HG02870 (cell line): ENCODE data around the gene TBC1D20.

Experiments
- ATAC-seq: cut with Tn5 transposase; IDR thresholded peaks from one replicate; pipeline ENCODE4 v1.9.1; 2021; ENCODE audit warnings: mild to moderate bottlenecking, moderate library complexity; ENCODE audit not compliant: unreplicated experiment

TBC1D20 gene

GRCh38 chr20:420721-421574, 41.4 kb downstream of the TBC1D20 start:
- no peak for ATAC-seq

DNA sequence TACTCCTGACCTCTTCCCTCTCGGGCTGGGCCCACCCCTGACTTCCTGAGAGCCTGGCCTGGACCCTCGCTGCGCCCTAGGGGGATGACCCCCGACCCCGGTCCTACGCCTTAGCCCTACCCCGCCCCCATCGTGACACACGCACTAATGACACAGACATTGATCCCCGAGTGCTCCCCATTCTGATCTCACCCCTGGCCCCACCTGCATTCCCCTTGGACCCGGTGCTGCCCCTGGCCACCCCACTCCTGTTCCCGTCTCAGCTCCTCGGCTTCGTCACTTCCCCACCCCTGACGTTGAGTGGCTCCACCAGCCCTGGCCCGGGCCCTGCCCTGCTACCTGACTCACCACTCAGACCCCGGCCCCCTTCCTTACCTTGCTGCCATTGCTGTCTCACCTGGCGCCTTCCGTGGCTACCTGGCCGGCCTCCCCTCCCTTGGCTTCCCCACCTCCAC, 42.1 kb downstream of the TBC1D20 start:
- ATAC-seq = no peak

DNA sequence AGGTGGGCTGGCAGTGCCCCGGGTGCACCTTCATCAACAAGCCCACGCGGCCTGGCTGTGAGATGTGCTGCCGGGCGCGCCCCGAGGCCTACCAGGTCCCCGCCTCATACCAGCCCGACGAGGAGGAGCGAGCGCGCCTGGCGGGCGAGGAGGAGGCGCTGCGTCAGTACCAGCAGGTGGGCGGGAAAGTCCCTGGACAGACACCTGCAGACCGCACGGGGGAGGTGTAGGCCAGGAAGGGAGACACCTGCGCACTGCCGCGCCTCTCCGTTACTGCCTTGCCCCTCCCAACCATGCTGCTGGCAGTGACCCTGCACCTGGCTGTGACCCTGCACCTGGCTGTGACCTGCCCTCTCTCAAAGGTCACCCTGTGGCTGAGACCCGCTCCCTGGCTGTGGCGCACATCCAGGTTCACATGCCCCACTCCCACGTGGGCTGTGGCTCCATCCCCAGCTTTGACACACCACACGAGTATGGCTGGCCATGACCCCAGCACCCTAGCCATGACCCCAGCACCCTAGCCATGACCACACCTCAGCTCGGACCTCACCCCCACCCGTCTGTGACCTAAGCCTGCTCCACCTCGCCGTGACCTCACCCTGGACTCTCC, 42.7 kb downstream of the TBC1D20 start:
- ATAC-seq = no peak

DNA sequence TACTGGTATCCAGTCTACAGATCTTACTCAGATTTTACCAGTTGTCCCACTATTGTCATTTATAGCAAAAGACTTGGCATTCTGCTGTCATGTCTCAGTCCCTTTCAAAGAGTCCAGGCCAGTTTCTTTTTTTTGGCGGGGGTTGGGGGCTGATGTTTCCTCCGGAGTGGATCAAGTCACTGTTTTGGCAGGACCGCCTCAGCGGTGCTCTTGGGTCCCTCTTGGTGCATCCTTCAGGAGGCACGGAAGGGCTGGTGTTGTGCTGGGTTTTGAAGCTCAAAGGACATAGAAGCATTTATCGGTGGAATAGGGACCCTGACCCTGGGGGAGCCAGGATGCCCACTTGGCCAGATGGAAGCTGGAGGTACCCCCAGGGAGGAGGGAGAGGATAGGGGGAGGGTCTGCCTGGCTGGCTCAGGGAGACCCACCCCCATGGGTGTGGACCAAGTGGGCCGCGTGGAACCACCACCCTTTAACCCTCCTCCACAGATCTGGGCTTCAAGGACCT, 43.4 kb downstream of the TBC1D20 start:
- ATAC-seq = no peak

- ATAC-seq = no peak
Measured at GRCh38 chr20:417801-418342, 44.5 kb downstream of the TBC1D20 start.

DNA sequence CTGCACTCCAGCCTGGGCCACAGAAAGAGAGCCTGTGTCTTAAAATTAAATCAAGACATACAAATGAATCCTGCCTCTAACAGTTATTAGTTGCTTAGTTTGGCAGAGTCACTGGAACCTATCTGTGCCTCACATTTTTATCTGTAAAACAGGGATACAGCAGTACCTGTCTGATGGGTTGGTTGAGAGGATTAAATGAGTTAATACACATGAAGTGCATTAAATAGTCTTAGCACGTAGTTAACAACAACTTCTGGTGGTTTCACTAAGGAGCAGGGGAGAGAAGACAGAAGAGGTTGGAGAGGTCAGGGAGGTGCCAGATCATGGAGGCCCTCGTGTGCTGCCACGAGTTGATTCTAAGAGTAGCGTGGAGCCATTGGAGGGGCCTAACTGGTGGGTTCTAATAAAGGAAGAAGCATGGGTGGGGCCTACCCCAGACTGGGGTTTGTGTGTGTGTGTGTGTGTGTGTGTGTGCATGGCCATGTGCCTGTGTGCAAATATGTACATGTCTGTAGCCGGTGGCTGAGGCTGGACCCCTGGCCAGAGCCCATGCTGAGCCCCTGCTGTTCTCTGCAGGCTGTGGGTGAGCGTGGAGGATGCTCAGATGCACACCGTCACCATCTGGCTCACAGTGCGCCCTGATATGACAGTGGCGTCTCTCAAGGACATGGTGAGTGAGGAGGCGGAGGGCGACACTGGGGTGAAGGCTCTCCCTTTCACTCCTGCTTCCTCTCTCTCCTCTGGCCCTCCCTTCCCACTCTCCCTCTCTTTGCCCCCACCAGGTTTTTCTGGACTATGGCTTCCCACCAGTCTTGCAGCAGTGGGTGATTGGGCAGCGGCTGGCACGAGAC, 45.2 kb downstream of the TBC1D20 start:
- ATAC-seq = no peak

DNA sequence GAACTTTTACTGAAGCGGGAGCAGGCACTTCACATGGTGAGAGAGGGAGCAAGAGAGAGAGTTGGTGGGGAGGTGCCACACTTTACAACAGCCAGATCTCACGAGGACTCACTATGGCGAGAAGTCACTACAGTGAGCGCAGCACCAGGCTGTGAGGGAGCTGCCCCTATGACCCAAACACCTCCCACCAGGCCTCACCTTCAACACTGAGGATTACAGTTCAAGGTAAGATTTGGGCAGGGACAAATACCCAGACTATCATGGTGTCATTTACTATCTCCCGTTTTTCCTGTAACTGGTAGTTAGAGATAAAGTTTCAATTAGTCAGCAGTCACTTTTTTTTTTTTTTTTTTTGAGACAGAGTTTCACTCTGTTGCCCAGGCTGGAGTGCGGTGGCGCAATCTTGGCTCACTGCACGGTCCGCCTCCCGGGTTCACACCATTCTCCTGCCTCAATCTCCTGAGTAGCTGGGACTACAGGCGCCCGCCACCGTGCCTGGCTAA, 46.5 kb downstream of the TBC1D20 start:
- ATAC-seq = no peak

- ATAC-seq = no peak
Measured at GRCh38 chr20:414161-414560, 48.2 kb downstream of the TBC1D20 start.

- ATAC-seq = no peak
Measured at GRCh38 chr20:412081-412480, 50.3 kb downstream of the TBC1D20 start.

DNA sequence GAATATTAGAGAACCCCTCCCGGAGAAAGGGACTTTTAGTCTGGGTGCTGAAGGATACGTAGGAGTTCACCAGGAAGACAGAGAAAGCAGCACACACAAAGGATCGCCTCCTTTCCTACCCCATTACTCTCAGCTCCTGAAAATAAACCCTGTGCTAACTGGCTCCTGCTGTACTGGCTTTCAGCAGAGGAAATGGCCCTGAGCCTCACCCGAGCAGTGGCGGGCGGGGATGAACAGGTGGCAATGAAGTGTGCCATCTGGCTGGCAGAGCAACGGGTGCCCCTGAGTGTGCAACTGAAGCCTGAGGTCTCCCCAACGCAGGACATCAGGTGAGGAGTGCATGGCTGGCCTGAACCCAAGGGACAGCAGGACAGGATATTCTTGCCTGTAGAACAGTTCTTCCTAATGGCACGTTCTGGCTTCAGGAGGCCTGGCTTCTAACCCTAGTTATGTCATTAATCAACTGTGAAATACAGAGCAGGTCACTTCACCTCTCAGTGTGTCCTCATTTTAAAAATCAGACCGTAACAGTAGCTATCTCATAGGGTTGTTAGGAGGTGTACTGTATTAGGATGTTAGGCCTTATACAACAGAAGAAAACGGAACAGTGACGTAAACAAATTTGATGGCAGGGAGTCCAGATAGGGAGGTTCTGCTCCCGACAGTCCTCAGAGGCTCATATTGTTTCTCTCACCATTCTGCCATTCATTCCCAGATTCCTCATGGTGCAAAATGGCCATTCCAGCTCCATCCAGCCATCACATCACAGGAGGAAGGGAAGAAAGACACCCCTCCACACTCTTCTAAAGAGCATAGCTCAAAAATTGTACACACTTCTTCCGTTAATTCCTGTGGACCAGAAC, 52.4 kb downstream of the TBC1D20 start:
- ATAC-seq = no peak

DNA sequence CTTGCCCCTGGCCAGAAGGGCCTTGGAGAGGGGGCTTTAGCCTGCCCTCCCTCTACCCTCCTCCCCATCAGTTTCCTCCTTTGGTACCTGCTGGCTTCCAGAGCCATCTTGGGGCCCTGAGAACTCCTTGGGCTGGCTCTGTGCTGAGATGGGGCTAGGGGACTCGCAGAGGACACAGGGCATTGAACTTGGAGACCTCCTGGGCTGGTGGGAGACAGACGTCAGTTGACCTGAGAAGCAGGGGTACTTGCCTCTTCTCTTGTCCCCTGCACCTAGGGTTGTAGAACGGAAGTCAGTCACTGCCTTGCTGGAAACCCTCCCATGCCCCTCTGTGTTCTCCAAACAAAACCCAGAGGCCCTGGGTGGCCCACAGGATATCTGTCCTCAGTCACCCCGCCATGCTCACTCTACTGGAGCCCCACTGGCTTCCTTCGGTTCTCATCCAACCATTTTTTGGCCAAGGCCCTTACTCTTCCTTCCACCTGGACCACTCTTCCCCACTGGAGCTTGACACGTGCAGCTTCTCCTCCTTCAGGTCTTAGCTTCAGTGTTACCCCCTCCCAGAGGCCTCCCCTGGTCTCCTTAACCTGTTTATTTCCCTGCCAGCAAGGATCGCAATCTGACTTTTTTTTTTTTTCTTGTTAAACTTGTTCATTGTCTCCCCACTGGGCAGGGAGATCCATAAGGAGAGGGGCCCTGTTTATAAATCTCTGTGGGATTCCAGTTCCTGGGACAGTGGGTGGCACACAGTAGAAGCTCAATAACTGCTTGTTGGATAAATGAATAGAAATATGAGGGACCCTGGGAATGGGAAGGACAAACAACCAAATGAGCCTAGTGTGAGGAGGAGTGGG, 53.3 kb downstream of the TBC1D20 start:
- peak; percentile 15 for ATAC-seq

GRCh38 chr20:407953-408842, 54.1 kb downstream of the TBC1D20 start, which contains the start of gene RBCK1:
RBCK1 (plus strand) TSS chr20:408299; CDS start chr20:408758, 459 bp downstream.
- peak; percentile 71 for ATAC-seq

DNA sequence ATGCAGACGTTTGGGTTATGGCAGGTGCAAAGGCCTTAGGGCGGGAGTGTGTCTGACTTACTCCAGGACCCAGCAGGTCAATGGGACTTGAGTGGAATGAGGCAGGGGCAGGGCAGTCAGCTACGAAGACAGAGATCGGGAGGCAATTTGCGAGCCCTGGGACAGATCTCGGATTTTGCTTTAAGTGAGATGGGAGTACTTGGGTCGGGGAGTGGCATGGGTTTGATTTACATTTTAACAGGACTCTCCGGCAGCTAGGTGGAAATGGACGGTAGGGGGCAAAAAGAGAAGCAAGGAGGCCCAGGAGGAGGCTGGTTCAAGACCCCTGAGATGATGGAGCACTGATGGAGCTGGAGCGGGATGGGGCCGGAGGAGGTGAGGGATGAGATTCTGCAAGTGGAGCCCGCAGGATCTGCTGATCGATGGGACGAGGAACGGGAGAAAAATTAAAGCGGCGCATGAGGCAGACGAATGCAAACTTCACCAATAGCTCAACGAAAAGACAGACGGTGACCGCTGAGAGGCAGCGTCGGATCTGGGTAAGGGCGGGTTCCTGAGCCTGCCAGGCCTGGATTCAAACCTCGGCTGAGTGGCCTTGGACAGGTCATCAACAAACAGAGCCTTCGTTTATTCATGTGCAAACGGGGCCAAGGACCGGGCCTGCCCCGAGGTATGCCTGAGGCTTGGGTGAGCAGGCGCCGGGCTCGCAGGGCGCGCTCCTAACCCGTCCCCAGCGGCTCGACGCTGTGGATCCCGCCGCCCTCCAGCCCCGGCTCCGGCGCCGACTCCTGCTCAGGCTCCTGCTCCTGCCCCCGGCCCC, 55.0 kb downstream of the TBC1D20 start:
- peak; percentile 64 for ATAC-seq

GRCh38 chr20:406200-407132, 55.9 kb downstream of the TBC1D20 start:
- ATAC-seq = no peak

GRCh38 chr20:404088-404487, 58.2 kb downstream of the TBC1D20 start:
- no peak for ATAC-seq

DNA sequence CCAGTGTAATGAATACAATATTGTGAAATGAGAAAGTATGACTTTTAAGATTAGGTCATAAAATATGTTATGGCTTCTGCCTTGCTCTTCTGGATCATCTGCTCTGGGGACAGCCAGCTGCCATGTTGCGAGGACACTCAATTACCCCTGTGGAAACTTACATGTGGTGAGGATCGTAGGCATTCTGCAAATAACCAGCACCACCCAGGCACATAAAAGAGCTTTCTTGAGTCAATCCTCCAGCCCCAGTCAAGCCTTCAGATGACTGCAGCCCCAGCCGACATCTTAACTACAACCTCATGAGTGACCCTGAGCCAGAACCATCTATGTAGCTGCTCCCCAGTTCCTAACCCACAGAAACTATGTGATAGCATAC, 58.8 kb downstream of the TBC1D20 start:
- no peak for ATAC-seq
